SJCRH30 (cell line): ENCODE data around the gene ZNF23. TPM values are rescaled to one million over a fixed set of nuclear protein-coding genes. Genes with fewer than 3 reads are reported as not detected.
"Not testable (repeated sequence)": the region's sequence is repeated elsewhere in the genome, so short reads cannot be mapped to it uniquely, and the experiment has no call there.

Source experiments
- DNase-seq, 2 experiments: peaks; one replicate each; pipeline ENCODE4 v3.0.0-alpha.2; 2015 to 2020
- H3K27ac ChIP-seq: fragments of 250-450 bp; sonication (Bioruptor Pico); 2 replicates; pipeline ENCODE4 v1.5.1; 2020; ENCODE audit warnings: mild to moderate bottlenecking, moderate library complexity
- H3K27me3 ChIP-seq: fragments of 250-450 bp; sonication (Bioruptor Pico); 2 replicates; pipeline ENCODE4 v1.5.1; 2020; ENCODE audit warnings: mild to moderate bottlenecking, moderate library complexity
- H3K36me3 ChIP-seq: fragments of 250-450 bp; sonication (Bioruptor Pico); 2 replicates; pipeline ENCODE4 v1.5.1; 2020; ENCODE audit warnings: mild to moderate bottlenecking, moderate library complexity
- H3K4me1 ChIP-seq: fragments of 250-450 bp; sonication (Bioruptor Pico); 2 replicates; pipeline ENCODE4 v1.5.1; 2020; ENCODE audit warnings: mild to moderate bottlenecking, moderate library complexity
- H3K4me3 ChIP-seq: fragments of 250-450 bp; sonication (Bioruptor Pico); 2 replicates; pipeline ENCODE4 v1.5.1; 2020; ENCODE audit warnings: mild to moderate bottlenecking, moderate library complexity
- H3K9me3 ChIP-seq: fragments of 250-450 bp; sonication (Bioruptor Pico); replicated peaks from 2 replicates; pipeline ENCODE4 v1.5.1; 2020; ENCODE audit warnings: mild to moderate bottlenecking, moderate library complexity
- total RNA-seq: library from RNA; depleted of rRNA; stranded (reverse); fragments of >200 nt; shearing (Covaris generic); gene quantifications from 2 replicates; pipeline ENCODE4 v1.2.3, GENCODE V29; 2014; rRNA removed

ZNF23 gene
- 4.4 and 6.2 TPM in 2 replicates for total RNA-seq

DNA sequence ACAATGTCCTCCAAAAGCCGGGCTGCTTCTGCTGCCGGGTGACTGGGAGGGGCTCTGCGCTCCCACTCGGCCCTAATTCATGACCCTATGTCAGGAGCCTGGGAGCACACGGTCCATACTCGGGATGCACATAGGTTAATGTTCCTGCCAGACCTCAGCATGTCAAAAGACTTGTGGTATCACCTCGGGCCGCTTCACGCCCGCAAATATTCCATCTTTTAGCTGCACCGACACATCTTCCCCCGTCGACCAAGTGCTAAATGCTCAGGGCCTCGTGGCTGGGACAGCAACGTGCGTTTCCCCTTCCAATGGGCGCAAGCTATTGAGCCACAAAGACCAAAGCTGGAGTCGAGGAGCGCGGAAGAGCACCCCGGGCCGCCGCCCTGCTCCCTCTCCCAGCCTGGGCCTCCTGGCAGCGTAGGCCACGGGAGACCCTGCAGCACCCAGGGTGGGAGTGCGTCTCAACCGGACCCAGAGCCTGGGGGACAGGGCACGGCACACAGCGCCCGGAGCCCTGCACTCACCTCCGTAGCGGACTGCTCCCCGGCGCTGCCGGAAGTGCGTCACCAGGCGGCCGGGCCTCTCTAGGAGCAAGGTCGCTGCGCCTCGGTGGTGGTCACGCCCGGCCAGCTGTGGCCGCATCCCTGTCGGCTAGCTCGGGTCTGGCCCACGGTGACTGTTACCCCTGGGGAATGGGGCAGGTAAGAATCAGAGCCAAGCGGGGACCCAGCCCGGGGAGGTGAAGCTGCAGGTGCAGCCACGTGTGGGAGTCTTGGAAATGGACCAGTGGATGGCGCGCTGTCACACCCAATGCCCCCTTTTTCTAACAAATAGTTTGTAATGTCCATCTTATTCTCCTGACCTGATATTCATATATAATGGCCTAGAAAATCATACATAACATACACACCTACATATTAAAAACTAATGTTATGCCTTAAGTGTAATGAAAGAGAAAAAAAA lies at the start of gene ZNF23:
TSS of gene ZNF23 (minus strand) at position 562 of the 963 bp plus-strand sequence. CDS start 5,451 bp downstream, outside the sequence.
- H3K4me1 ChIP-seq: no peaks in the 10 kb centered on the region
- H3K4me3 ChIP-seq: peak within 1 kb of the TSS; percentile 100
- H3K9me3 ChIP-seq: no peaks in the 10 kb centered on the region
- no peaks in the 10 kb centered on the region for H3K36me3 ChIP-seq
- DNase-seq: peak; percentile 66 to 70
- H3K27me3 ChIP-seq: no peaks in the 10 kb centered on the region
- H3K27ac ChIP-seq: peak within 1 kb of the TSS; percentile 66

DNA sequence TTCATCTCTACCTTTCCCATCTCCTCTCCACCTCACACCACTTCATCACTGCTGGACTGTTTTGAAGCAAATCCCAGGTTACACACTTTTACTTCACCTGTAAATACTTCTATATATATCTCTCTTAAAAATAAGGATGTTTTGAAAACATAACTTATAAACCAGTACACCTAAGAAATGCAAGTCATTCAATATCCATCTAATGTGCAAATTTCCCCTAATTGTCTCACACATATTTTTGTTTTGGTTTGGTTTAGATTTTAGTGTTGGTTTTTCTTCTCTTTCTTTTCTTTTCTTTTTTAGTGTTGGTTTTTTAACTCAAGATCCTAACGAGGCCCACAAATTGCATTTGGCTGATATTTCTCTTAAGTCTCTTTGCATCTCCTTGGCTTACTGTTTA lies 45.0 kb upstream of the ZNF23 start:
- Histone ChIP-seq H3K27ac (no peak overlapping the region), H3K9me3 (no peaks in the 10 kb centered on the region), H3K4me3 (no peak overlapping the region), H3K36me3 (no peaks in the 10 kb centered on the region), H3K27me3 (no peaks in the 10 kb centered on the region), H3K4me1 (no peaks in the 10 kb centered on the region)
- DNase-seq: no peak

DNA sequence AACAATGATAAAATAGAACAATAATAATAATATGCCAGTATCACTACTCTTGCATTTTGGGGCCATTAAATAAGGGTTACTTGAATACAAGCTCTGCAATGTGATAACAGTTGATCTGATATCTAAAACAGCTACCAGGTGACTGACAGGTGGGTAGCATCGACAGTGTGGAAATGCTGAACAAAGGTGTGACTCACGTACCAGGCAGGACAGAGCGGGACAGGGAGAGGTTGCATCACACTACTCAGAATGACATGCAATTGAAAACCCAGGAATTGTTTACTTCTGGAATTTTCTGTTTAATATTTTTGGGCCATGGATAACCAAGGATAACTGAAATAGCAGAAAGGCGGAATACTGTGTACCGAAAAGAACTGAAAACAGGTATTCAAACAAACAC lies 42.9 kb upstream of the ZNF23 start:
- DNase-seq: no peak
- Histone ChIP-seq H3K4me1 (no peaks in the 10 kb centered on the region), H3K9me3 (no peaks in the 10 kb centered on the region), H3K4me3 (no peak overlapping the region), H3K27me3 (no peaks in the 10 kb centered on the region), H3K36me3 (no peaks in the 10 kb centered on the region), H3K27ac (no peak overlapping the region)

GRCh38 chr16:71504051-71504450 lies 42.0 kb upstream of the ZNF23 start:
- not testable (repeated sequence) for H3K9me3 ChIP-seq, H3K27ac ChIP-seq, H3K4me3 ChIP-seq, H3K4me1 ChIP-seq, DNase-seq, H3K36me3 ChIP-seq, H3K27me3 ChIP-seq

DNA sequence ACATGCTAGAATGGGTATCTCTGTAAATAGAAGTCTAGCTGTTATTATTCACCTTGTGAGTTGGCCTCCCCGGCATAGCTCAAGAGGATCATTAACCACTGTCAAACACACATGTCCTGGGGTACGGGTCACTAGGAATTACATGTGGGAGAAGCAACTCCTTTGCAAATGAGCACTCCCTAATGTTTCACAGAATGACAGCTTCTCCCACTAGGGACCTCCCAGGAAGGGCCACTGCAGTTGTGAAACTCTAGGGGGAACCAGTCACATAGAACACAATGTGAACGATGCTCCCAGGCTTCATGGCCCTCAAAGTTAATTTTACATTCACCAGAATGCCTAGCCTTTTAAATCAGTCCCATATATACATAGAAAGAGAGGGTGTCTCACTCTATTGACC lies 39.5 kb upstream of the ZNF23 start:
- no peak for DNase-seq
- no peaks in the 10 kb centered on the region for H3K9me3 ChIP-seq
- no peak overlapping the region for H3K27ac ChIP-seq
- no peaks in the 10 kb centered on the region for H3K4me1 ChIP-seq
- no peak overlapping the region for H3K4me3 ChIP-seq
- H3K36me3 ChIP-seq: no peaks in the 10 kb centered on the region
- no peaks in the 10 kb centered on the region for H3K27me3 ChIP-seq

DNA sequence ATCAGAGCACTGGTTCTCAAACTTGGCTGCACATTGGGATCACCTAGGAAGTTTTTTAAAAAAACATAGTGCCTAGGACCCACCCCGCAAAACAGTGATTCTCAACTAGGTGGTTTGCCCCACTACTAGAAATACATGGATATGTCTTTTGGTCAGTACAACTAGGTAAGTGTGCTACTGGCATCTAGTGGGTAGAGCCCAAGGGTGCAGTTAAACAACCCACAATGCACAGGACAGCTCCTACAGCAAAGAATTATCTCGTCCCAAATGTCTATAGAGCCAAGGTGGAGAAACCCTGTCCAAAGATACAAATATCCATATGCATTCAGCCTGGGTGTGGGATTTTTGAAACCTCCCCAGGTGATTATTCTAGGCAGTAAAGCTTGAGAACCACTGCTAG lies 38.9 kb upstream of the ZNF23 start:
- no peaks in the 10 kb centered on the region for H3K36me3 ChIP-seq
- H3K9me3 ChIP-seq: no peaks in the 10 kb centered on the region
- H3K27me3 ChIP-seq: no peaks in the 10 kb centered on the region
- DNase-seq: no peak
- H3K4me3 ChIP-seq: no peak overlapping the region
- no peak overlapping the region for H3K27ac ChIP-seq
- no peaks in the 10 kb centered on the region for H3K4me1 ChIP-seq

- peak; percentile 15 to 60 for DNase-seq
- no peaks in the 10 kb centered on the region for H3K9me3 ChIP-seq
Measured at GRCh38 chr16:71499775-71500364, 37.8 kb upstream of the ZNF23 start.

GRCh38 chr16:71498031-71498430 lies 36.0 kb upstream of the ZNF23 start:
- no peaks in the 10 kb centered on the region for H3K36me3 ChIP-seq
- DNase-seq: no peak
- H3K27ac ChIP-seq: no peak overlapping the region
- no peak overlapping the region for H3K4me3 ChIP-seq
- H3K4me1 ChIP-seq: no peaks in the 10 kb centered on the region
- H3K9me3 ChIP-seq: no peaks in the 10 kb centered on the region
- no peaks in the 10 kb centered on the region for H3K27me3 ChIP-seq

More at GRCh38 chr16:71499775-71500364, 37.8 kb upstream of the ZNF23 start:
- no peaks in the 10 kb centered on the region for H3K27me3 ChIP-seq
- no peak overlapping the region for H3K27ac ChIP-seq
- no peaks in the 10 kb centered on the region for H3K4me1 ChIP-seq
- no peak overlapping the region for H3K4me3 ChIP-seq
- no peaks in the 10 kb centered on the region for H3K36me3 ChIP-seq

DNA sequence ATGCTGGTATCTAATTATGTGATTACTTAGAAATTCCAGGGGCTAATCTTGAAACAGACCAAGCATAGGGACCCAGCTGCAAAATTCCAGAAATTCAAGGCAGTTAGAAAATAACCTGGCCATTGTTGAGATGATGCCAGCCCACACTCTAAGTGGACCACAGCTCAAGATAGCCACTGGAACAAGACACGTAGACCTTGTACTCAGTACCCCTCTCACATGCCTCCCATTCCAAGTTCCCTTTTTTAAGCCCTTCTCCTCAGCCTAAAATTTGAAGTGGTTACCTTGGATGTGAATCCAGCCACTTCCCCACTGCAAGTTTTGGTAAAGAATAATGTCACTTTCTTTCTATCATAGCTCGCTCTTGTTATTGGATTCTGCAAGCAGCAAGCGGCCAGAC lies 31.2 kb upstream of the ZNF23 start:
- H3K27ac ChIP-seq: no peak overlapping the region
- H3K36me3 ChIP-seq: no peaks in the 10 kb centered on the region
- H3K9me3 ChIP-seq: no peaks in the 10 kb centered on the region
- DNase-seq: no peak
- H3K27me3 ChIP-seq: no peaks in the 10 kb centered on the region; the same call in 1 of the 2 replicates
- no peak overlapping the region for H3K4me3 ChIP-seq
- H3K4me1 ChIP-seq: no peaks in the 10 kb centered on the region

- H3K36me3 ChIP-seq: no peaks in the 10 kb centered on the region
- no peaks in the 10 kb centered on the region; the same call in 1 of the 2 replicates for H3K27me3 ChIP-seq
- no peak overlapping the region for H3K27ac ChIP-seq
- no peaks in the 10 kb centered on the region for H3K9me3 ChIP-seq
- no peak overlapping the region for H3K4me3 ChIP-seq
- DNase-seq: no peak
- H3K4me1 ChIP-seq: no peaks in the 10 kb centered on the region
Measured at GRCh38 chr16:71492786-71493185, 30.7 kb upstream of the ZNF23 start.

DNA sequence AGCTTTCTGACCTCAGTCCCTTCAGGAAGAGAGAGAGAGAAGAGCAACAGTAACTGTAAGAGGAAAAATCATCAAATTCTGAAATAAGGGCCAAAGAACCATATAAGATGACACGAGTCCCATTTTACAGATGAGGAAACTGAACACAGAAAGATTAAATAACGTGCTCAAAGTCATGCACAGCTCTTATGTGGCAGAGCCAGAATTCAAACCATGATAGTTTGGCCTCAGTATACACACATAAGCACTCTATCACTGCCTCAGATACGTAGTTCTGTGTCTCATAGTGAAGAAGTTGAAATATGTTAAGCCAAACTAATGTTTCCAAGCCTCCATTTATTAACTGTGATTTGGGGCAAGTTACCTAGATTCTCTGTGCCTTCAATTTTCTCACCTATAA lies 29.0 kb upstream of the ZNF23 start:
- Histone ChIP-seq H3K27ac (no peak overlapping the region), H3K4me1 (no peaks in the 10 kb centered on the region), H3K27me3 (no peaks in the 10 kb centered on the region; the same call in 1 of the 2 replicates), H3K36me3 (no peaks in the 10 kb centered on the region), H3K4me3 (no peak overlapping the region), H3K9me3 (no peaks in the 10 kb centered on the region)
- DNase-seq: no peak

GRCh38 chr16:71490361-71490760 lies 28.3 kb upstream of the ZNF23 start:
- no peak overlapping the region for H3K4me3 ChIP-seq
- DNase-seq: no peak
- no peaks in the 10 kb centered on the region; the same call in 1 of the 2 replicates for H3K27me3 ChIP-seq
- no peaks in the 10 kb centered on the region for H3K9me3 ChIP-seq
- H3K27ac ChIP-seq: no peak overlapping the region
- H3K36me3 ChIP-seq: no peaks in the 10 kb centered on the region
- no peaks in the 10 kb centered on the region for H3K4me1 ChIP-seq

- Histone ChIP-seq H3K36me3 (no peaks in the 10 kb centered on the region), H3K27me3 (no peaks in the 10 kb centered on the region; the same call in 1 of the 2 replicates), H3K4me1 (no peaks in the 10 kb centered on the region), H3K27ac (no peak within 1 kb of the TSS), H3K4me3 (no peak within 1 kb of the TSS), H3K9me3 (no peaks in the 10 kb centered on the region)
- DNase-seq: no peak
Measured at GRCh38 chr16:71489122-71489521, 27.1 kb upstream of the ZNF23 start, which contains the start of gene ZNF19. Gene ZNF19 (minus strand): TSS chr16:71489324. CDS start chr16:71482114, 7,210 bp downstream.

GRCh38 chr16:71484006-71484893 lies 22.2 kb upstream of the ZNF23 start:
- DNase-seq: peak; percentile 73 to 84
- no peaks in the 10 kb centered on the region for H3K27me3 ChIP-seq
- no peaks in the 10 kb centered on the region for H3K36me3 ChIP-seq
- H3K9me3 ChIP-seq: no peaks in the 10 kb centered on the region
- H3K4me1 ChIP-seq: no peaks in the 10 kb centered on the region
- peak overlapping the region; percentile 83 for H3K4me3 ChIP-seq
- peak overlapping the region; percentile 61 for H3K27ac ChIP-seq
